HCT116 (cell line): ENCODE measurements around the gene TEDC2. TPM values are rescaled to one million over a fixed set of nuclear protein-coding genes. Genes with fewer than 3 reads are reported as not detected.
A peak's percentile ranks its signal among the peaks of the same experiment; 100 is the strongest.

Experiments used
- ATAC-seq: fragments of 200-7000 bp; cut with Tn5 transposase; 2 replicates; pipeline ENCODE4 v1.9.1; 2020; ENCODE audit warnings: mild to moderate bottlenecking, moderate library complexity
- BruUV-seq: library from RNA; stranded (reverse); fragments of 400-500 nt; replicated peaks from 2 replicates; lab custom pipeline; 2021; lab: Mats Ljungman, UMichigan
- CTCF ChIA-PET: fragments of 300-600 bp; sonication (Branson Sonifier 250); formaldehyde crosslinking; loops from one replicate; lab custom pipeline; 2021; ENCODE audit warnings: antibody characterized with exemption; lab: Charles Lee
- POLR2A ChIA-PET: fragments of 300-600, 350-600 bp; sonication (Branson Sonifier 250); formaldehyde crosslinking; loops from one replicate; lab custom pipeline; 2021; ENCODE audit warnings: antibody characterized with exemption; lab: Charles Lee
- RAD21 ChIA-PET, 2 experiments: fragments of 300-600 bp; sonication (Branson Sonifier 250); formaldehyde crosslinking; loops; one replicate each; lab custom pipeline; 2023; ENCODE audit warnings: low total read pairs in 2 of 2; ENCODE audit not compliant: uncharacterized antibody in 2 of 2, unreplicated experiment in 2 of 2, low non-redundant PET in 1 of 2; lab: Charles Lee
- DNase-seq: peaks from one replicate; pipeline ENCODE4 v3.0.0-alpha.2; 2010; ENCODE audit warnings: low read depth, low spot score
- H2AFZ ChIP-seq: fragments of 200-600 bp; shearing (Covaris generic), sonication (generic); 2 replicates; pipeline ENCODE4 v1.6.1; 2017; ENCODE audit warnings: low read depth, mixed run types, mixed read lengths, antibody characterized with exemption, low read length; ENCODE audit not compliant: poor library complexity, severe bottlenecking
- H3K27ac ChIP-seq: 2 replicates; pipeline ENCODE4 v1.5.1; 2012; ENCODE audit warnings: low read depth, low read length
- H3K27me3 ChIP-seq: fragments of 200-600 bp; sonication (generic); 2 replicates; pipeline ENCODE4 v1.6.1; 2016; ENCODE audit warnings: mixed run types, low read length, mixed read lengths; ENCODE audit not compliant: insufficient read depth
- H3K36me3 ChIP-seq, 2 experiments: fragments of 200-500 bp in 1 of 2; fragments of 200-600 bp in 1 of 2; sonication (Bioruptor generic) in 1 of 2; sonication (generic) in 1 of 2; 2 replicates each; pipeline versions ENCODE4 v1.5.1 to v1.6.1; 2014 to 2016; ENCODE audit warnings: low read length in 2 of 2, inconsistent platforms in 1 of 2, mixed read lengths in 1 of 2, mixed run types in 1 of 2; ENCODE audit not compliant: insufficient read depth in 2 of 2, control insufficient read depth in 1 of 2
- H3K4me1 ChIP-seq, 2 experiments: fragments of 200-600 bp in 1 of 2; sonication (generic) in 1 of 2; 2 replicates each; pipeline versions ENCODE4 v1.5.1 to v1.6.1; 2012 to 2017; ENCODE audit warnings: low read length in 2 of 2, inconsistent platforms in 1 of 2, mild to moderate bottlenecking in 1 of 2, mixed read lengths in 1 of 2, mixed run types in 1 of 2, moderate library complexity in 1 of 2; ENCODE audit not compliant: insufficient read depth in 2 of 2, control insufficient read depth in 1 of 2
- H3K4me2 ChIP-seq: fragments of 200-600 bp; sonication (generic); 2 replicates; pipeline ENCODE4 v1.6.1; 2017; ENCODE audit warnings: mixed run types, low read length, mixed read lengths
- H3K4me3 ChIP-seq, 2 experiments: fragments of 200-600 bp in 1 of 2; sonication (generic) in 1 of 2; replicated peaks in 1 of 2; 2 replicates each; pipeline ENCODE4 v1.5.1; 2011 to 2016; ENCODE audit warnings: low read length in 2 of 2, control low read depth in 1 of 2, low read depth in 1 of 2, mild to moderate bottlenecking in 1 of 2, mixed read lengths in 1 of 2, mixed run types in 1 of 2
- H3K79me2 ChIP-seq: fragments of 200-600 bp; sonication (generic); 2 replicates; pipeline ENCODE4 v1.6.1; 2017; ENCODE audit warnings: mild to moderate bottlenecking, mixed run types, low read length, moderate library complexity, mixed read lengths; ENCODE audit not compliant: insufficient read depth
- H3K9ac ChIP-seq: fragments of 200-600 bp; sonication (generic); 2 replicates; pipeline ENCODE4 v1.6.1; 2016; ENCODE audit warnings: low read length, mixed read lengths
- H3K9me2 ChIP-seq: fragments of 200-600 bp; sonication (generic), shearing (Covaris generic); 2 replicates; pipeline ENCODE4 v1.6.1; 2017; ENCODE audit warnings: mixed run types, mild to moderate bottlenecking, moderate library complexity; ENCODE audit not compliant: insufficient read depth
- H3K9me3 ChIP-seq, 2 experiments: fragments of 200-500 bp in 1 of 2; fragments of 200-600 bp in 1 of 2; sonication (Bioruptor generic) in 1 of 2; sonication (generic) in 1 of 2; 2 replicates each; pipeline ENCODE4 v1.6.1; 2014 to 2017; ENCODE audit warnings: low read length in 2 of 2, mixed read lengths in 2 of 2, inconsistent platforms in 1 of 2, low read depth in 1 of 2, mild to moderate bottlenecking in 1 of 2, mixed run types in 1 of 2, moderate library complexity in 1 of 2; ENCODE audit not compliant: control insufficient read depth in 1 of 2, insufficient read depth in 1 of 2
- H4K20me1 ChIP-seq: fragments of 200-600 bp; sonication (generic), shearing (Covaris generic); 2 replicates; pipeline ENCODE4 v1.6.1; 2017; ENCODE audit warnings: mixed run types, mild to moderate bottlenecking, moderate library complexity; ENCODE audit not compliant: insufficient read depth
- EGR1 ChIP-seq: IDR thresholded peaks from 2 replicates; pipeline ENCODE4 v1.6.1; 2012; ENCODE audit warnings: low read depth
- TCF7L2 ChIP-seq: IDR thresholded peaks from 2 replicates; pipeline ENCODE4 v1.7.0; 2011; ENCODE audit warnings: borderline replicate concordance, inconsistent platforms; ENCODE audit not compliant: insufficient read depth, insufficient read length; ENCODE audit errors: extremely low read depth
- intact Hi-C: fragments of 100-400 bp; cut with micrococcal nuclease; formaldehyde crosslinking; loops from 2 replicates; pipeline ENCODE4 v1.10.0; 2022
- total RNA-seq: library from RNA; stranded (reverse); gene quantifications from one replicate; pipeline ENCODE4 v1.2.1, GENCODE V29; 2021; ENCODE audit not compliant: unreplicated experiment
- TF ChIP-seq, protein P1 (sequence below): IDR thresholded peaks from 2 replicates; pipeline ENCODE4 v1.6.1; 2012
- TF ChIP-seq, protein P2 (sequence below), 3 experiments: fragments of 200-600 bp in 1 of 3; sonication (generic) in 1 of 3; IDR thresholded peaks in 2 of 3; conservative IDR thresholded peaks in 1 of 3; 2 replicates each; pipeline ENCODE4 v1.5.1; 2012 to 2017; ENCODE audit warnings: low read depth in 2 of 3, low read length in 2 of 3, antibody characterized with exemption in 1 of 3, borderline replicate concordance in 1 of 3, control low read depth in 1 of 3, mild to moderate bottlenecking in 1 of 3, mixed read lengths in 1 of 3, mixed run types in 1 of 3, moderate library complexity in 1 of 3; ENCODE audit not compliant: insufficient read depth in 1 of 3

The TEDC2 gene
- total RNA-seq, 1 experiment from 2014 or later: 26.5 TPM

DNA sequence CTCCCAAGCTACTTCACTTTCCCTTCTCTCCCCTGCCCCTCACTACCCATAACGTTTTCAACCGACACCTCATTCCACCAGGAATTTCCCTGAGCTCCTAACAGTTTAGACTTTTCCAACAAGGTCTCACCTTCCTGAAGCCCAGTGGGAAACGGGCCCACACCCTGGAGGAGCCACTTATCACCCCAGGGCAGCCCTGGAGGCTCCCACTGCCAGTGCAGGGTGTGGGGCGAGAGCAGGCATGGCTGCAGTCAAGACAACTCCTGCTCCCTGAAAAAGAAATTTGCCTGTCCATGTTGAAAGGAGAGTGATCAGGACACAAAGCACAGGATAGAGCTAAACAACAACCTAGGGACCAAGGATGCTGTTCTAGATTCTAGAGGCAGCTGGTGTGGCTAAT lies 32.4 kb upstream of the TEDC2 start:
- Histone ChIP-seq H3K36me3 (peaks cover 6 to 21% of the 10 kb centered on the region in 2 experiments; a peak in 3 of 4 replicates), H3K4me1 (peaks cover 12 to 43% of the 10 kb centered on the region in 2 experiments; a peak in 3 of 4 replicates), H3K4me2 (peak overlapping the region; percentile 97), H2AFZ (no peak overlapping the region), H3K79me2 (peaks cover 32% of the 10 kb centered on the region), H3K27me3 (no peaks in the 10 kb centered on the region), H3K9me2 (no peaks in the 10 kb centered on the region), H4K20me1 (no peaks in the 10 kb centered on the region), H3K9me3 (no peaks in the 10 kb centered on the region), H3K4me3 (peak overlapping the region in 1 of 2 experiments; percentile 68; a peak in 1 of 4 replicates), H3K9ac (peak overlapping the region; percentile 96; the same call in 1 of the 2 replicates), H3K27ac (0 out of 2 replicates have a peak overlapping the region, but pooled peaks have one; percentile 12)
- DNase-seq: no peak
- TF ChIP-seq TCF7L2: no peak
- no peak for TF ChIP-seq EGR1
- TF ChIP-seq, protein P1, sequence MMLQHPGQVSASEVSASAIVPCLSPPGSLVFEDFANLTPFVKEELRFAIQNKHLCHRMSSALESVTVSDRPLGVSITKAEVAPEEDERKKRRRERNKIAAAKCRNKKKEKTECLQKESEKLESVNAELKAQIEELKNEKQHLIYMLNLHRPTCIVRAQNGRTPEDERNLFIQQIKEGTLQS: no peak
- POLR2A ChIA-PET: no interaction called here
- intact Hi-C loops: loop anchor here (5.0 to 10.0 kb wide), 3 partner anchors 35 to 163 kb away; partner anchors contain the start of genes RNPS1 and TEDC2
- CTCF ChIA-PET: no interaction called here
- no peak for ATAC-seq
- BruUV-seq: no TSS peak
- RAD21 ChIA-PET: no interaction called here

DNA sequence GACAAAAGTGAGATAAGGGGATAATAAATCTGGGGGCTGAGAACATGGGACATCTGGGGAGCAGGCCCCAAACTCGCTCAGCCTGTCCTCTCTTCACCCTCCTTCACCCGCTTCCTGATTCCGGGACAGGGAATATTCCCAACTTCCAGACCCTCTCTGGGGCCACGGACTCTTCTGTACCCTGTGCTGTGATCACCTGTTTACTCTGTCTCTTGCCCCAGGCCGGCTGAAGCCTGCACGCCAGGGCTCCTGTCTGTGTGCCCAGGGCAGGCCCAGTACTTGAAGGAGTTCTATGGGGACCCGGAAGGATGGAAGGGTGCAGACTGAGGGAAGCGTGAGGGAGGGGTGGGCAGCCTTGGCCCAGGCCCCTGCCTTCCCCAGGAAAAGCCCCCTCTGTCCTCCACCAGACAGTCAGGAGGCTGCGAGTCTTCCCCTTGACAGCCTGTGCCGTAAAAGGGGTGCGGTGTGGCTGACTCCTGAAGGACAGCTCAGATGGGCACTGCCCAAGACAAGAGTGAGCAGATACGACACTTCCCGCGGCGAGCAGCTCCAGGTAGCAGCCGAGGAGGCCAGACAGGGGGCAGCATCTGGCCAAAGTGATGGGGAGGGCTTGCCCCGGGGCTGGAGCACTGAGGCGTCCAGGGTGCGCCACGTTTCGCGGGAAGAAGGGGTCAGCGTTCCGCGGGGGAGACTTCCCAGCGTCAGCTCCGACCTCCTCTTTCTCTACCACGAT lies 31.7 kb upstream of the TEDC2 start:
- intact Hi-C loops: loop anchor here (5.0 to 10.0 kb wide), 3 partner anchors 34 to 163 kb away; partner anchors contain the start of genes RNPS1 and TEDC2

More for the DNA sequence above, 31.7 kb upstream of the TEDC2 start:
- Histone ChIP-seq H3K4me1 (peaks cover 12 to 38% of the 10 kb centered on the region in 2 experiments; a peak in 3 of 4 replicates), H3K27me3 (no peaks in the 10 kb centered on the region), H3K9me3 (no peaks in the 10 kb centered on the region), H3K36me3 (peaks cover 13 to 28% of the 10 kb centered on the region in 2 experiments), H4K20me1 (no peaks in the 10 kb centered on the region), H3K4me3 (peak overlapping the region; percentile 68 to 81), H3K9me2 (no peaks in the 10 kb centered on the region), H2AFZ (no peak overlapping the region), H3K27ac (peak overlapping the region; percentile 91), H3K9ac (peak overlapping the region; percentile 96), H3K4me2 (peak overlapping the region; percentile 97), H3K79me2 (peaks cover 39% of the 10 kb centered on the region)
- ChIA-PET POLR2A (interaction anchor here (0.7 to 0.8 kb wide), 2 partner anchors 31 to 87 kb away, joined by 3 read pairs; partner anchors contain the start of gene TEDC2), RAD21 (no interaction called here), CTCF (interaction anchor here (0.8 kb wide), 1 partner anchor 73 kb away, joined by 3 read pairs; no protein-coding TSS in a partner anchor)
- TSS peak; percentile 88 for BruUV-seq
- no peak for DNase-seq
- TF ChIP-seq, protein P1: no peak
- TF ChIP-seq, protein P2, sequence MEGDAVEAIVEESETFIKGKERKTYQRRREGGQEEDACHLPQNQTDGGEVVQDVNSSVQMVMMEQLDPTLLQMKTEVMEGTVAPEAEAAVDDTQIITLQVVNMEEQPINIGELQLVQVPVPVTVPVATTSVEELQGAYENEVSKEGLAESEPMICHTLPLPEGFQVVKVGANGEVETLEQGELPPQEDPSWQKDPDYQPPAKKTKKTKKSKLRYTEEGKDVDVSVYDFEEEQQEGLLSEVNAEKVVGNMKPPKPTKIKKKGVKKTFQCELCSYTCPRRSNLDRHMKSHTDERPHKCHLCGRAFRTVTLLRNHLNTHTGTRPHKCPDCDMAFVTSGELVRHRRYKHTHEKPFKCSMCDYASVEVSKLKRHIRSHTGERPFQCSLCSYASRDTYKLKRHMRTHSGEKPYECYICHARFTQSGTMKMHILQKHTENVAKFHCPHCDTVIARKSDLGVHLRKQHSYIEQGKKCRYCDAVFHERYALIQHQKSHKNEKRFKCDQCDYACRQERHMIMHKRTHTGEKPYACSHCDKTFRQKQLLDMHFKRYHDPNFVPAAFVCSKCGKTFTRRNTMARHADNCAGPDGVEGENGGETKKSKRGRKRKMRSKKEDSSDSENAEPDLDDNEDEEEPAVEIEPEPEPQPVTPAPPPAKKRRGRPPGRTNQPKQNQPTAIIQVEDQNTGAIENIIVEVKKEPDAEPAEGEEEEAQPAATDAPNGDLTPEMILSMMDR (IDR thresholded peaks at IDR 0.05 in 2 of 3, conservative IDR thresholded peaks at IDR 0.05 in 1 of 3; ENCODE audit: borderline replicate concordance in 1 of 3, insufficient read depth in 1 of 3, low read depth in 2 of 3, low read length in 2 of 3): peak in 2 of 3 experiments; percentile 41 to 46; a peak in 4 of 6 replicates
- peak; percentile 61 for ATAC-seq
